NCI-H2171 (cell line): ENCODE measurements around the gene NENF.

ENCODE experiments used
- DNase-seq: peaks from one replicate; lab custom pipeline; 2025; lab: John Stamatoyannopoulos, UW

Gene NENF

GRCh38 chr1:212431644-212432043 is 1.1 kb upstream of the NENF start:
- no peak for DNase-seq

GRCh38 chr1:212432272-212432660 is 454 bp upstream of the NENF start:
- no peak for DNase-seq

DNA sequence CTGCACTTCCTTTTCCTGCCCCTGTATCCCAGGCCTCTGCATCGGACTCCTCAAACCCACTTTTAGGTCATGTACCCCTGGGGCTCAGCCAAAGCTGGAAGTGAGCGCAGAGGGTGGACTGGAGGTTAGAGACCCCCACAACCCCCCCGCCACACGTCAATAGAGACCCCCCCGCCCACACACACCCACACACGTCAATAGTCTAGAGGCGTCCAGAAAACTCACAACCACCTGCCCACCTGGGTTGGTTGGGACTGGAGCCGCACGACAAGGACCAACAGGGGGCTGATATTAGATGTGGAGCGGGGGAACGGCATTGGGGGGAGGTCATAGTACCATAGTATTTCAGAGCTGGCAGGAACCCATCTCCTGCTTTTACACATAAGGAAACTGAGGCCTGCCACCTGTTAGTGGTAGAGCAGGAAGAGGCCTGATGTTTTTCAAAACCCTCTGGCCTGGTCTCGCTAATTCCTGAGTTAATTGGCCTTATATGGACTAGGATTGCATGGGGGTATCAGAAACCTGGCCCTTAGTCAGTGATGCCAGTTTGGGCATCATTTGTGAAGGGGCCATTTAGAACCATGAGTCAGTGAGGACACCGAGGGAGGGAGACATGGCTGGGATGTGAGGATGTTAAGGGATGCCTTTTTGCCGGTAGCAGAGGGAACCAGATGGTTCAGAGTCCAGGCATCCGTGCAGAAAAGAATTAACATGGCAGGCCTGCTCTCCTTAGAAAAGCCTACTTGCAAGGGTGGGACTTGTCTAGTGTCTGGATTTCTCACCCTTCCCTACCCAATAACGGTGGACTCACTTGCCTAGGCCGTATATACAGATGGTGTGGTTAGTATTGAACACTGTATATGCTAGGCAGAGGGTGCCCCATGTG is 1.1 kb downstream of the NENF start:
- peak; percentile 11 for DNase-seq

DNA sequence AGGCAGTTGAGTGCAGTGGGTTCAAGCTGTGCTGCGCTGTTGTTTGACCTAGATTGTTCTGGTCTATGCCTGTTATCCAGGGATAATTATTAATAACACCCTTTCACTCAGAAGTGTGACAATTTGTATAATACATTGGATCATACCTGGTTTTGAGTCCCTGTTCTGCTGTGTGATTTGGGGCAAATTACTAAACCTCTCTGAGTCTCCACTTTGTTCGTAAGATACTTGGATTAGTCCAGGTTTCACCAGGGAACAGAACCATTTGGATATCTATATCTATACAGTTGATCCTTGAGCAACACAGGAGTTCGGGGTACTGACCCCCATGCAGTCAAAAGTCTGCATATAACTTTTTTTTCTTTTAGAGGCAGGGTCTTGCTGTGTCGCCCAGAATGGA is 2.3 kb downstream of the NENF start:
- DNase-seq: no peak

DNA sequence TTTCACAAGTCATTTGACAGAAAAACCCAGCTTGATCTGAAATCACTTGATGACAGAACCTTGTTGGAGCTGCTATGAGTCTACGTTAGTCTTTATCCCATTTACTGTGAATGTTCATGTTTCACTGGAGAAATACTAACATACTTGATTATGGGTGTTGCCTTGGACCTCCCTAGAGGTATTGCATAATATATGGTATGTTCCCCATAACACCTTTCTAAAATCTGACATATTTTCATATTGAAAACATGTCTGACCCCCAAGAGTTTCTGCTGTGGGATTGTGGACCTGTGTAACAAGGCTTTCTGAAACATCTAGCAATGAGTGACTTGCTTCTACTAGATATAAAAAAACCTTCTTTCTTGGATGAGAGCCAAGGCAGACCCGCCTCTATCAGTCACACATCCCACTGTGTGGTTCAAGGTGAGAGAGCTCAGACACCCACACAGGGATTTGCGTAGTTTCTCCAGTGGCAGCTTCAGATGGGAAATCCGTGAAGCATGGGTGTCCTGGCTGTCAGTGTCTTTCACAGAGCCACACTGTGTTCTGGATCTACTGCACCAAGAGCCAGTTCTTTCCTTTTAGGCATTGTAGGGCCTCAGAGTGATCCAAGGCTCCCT is 4.6 kb downstream of the NENF start:
- DNase-seq: no peak

DNA sequence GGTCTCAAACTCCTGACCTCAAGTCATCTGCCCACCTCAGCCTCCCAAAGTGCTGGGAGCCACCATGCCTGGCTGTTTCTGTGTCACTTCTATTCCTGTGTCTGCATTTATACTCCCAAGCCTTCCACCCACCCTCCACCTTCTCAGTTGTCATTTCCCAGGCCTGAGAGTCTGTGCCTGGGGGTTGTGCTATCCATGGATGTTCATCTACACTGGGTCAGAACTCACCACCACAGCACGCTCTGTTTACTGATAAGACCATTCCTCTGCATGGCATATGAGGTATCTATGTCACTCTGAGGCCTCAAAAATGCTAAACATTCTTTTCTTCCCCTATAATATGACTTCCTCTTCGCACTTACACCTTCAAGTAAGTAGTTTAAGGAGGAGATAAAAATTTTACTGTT is 6.1 kb downstream of the NENF start:
- no peak for DNase-seq

DNA sequence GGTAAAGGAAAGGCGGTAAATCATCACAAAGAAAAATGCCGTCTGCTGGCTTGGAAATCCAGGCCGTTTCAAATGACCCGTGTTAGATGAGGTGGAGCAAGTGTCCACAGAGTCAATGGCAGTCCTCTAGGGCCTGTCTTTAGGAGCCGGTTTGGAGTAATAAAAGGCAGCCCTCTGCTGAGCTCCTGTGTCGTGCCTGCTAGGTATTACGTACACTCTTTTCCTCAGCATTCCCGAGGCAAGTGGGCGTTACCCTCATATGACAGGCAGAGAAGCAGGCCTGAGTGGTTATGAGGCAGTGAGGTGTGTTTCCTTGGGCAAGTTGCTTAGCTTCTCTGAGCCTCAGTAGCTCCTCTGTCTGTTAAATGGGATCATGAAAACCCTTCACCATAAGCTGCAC is 7.7 kb downstream of the NENF start:
- no peak for DNase-seq

DNA sequence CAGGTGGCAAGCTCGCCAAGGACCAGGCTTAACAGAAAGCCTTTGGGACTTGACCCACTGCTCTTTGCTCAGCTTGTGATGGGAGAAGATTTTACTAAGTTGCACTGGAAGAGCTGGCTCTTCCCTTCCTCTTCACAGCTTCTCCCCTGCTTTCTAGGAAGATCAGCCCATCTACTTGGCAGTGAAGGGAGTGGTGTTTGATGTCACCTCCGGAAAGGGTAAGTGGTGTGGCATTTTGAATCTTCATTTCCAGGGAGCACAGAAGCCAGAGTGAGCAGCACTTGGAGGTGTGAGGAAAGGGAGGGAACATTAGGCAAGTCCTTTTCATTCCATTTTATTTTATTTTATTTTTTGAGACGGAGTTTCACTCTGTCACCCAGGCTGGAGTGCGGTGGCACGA is 9.7 kb downstream of the NENF start:
- DNase-seq: no peak

GRCh38 chr1:212446333-212446732 is 13.6 kb downstream of the NENF start:
- DNase-seq: no peak

DNA sequence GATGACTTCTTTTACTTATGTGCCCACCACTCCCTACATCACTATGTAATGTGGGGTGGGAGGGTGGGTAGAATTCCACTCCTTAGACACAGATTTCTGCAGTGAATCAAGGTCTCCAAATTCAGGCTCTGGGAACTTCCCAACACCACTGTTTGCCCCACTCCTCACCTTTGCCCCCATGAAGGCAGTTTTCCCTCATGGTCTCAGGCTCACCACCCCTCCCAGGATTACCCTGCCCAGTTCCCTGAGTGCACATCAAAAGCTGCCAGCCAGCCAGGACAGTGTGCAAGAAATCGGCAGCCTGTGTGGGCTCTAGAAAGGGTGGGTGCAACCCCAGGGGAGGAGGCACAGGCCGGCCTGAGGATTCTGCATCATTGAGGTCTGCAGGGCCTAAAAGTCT is 14.8 kb downstream of the NENF start:
- no peak for DNase-seq

DNA sequence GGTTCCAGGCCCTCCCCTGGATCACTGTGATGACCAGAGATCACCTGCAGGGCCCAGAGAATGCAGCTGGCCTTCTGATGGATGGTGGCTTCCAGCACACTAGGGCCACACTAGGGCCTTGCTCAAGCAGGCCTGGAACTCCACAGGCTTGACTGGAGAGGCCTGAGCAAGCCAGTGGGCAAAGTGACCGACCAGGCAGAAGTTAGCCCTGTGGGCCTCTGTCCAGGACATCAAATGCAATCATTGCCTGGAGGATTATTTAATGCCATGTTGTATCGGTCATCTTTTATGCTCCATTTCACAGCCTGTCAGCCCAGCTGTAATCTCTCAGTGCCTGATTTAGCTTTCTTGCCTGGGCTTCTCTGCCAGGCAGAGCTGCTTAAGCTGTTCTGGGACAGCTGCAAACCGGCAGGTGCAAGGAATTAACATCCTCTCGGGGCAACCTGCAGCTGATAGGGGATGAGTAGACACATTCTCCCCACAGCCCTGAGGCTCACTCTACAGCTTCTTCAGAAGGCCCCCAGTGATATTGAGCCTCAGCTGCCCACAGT is 17.7 kb downstream of the NENF start:
- no peak for DNase-seq

GRCh38 chr1:212451416-212452322 is 18.9 kb downstream of the NENF start:
- DNase-seq: no peak

GRCh38 chr1:212452323-212453155 is 19.8 kb downstream of the NENF start:
- DNase-seq: no peak

GRCh38 chr1:212453156-212453857 is 20.6 kb downstream of the NENF start:
- no peak for DNase-seq

GRCh38 chr1:212454741-212455140 is 22.0 kb downstream of the NENF start:
- no peak for DNase-seq

DNA sequence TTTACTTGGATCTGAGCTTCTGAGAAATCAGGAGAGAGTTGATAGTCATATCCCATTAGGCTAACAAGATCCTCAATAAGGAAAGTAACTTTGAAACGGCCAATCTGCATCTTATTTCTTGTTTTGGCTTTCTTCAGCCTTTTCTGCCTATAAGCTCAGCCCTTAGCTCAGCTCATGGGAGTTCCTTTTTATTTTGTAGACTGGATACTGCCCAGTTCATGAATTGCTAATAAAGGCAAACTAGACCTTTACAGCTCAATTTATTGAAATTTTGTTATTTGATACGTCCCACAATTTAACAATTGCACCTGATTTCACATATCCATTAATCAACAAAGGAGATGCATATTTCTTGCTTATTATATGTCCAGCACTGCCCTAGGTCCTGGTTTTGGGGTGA is 22.7 kb downstream of the NENF start:
- no peak for DNase-seq

DNA sequence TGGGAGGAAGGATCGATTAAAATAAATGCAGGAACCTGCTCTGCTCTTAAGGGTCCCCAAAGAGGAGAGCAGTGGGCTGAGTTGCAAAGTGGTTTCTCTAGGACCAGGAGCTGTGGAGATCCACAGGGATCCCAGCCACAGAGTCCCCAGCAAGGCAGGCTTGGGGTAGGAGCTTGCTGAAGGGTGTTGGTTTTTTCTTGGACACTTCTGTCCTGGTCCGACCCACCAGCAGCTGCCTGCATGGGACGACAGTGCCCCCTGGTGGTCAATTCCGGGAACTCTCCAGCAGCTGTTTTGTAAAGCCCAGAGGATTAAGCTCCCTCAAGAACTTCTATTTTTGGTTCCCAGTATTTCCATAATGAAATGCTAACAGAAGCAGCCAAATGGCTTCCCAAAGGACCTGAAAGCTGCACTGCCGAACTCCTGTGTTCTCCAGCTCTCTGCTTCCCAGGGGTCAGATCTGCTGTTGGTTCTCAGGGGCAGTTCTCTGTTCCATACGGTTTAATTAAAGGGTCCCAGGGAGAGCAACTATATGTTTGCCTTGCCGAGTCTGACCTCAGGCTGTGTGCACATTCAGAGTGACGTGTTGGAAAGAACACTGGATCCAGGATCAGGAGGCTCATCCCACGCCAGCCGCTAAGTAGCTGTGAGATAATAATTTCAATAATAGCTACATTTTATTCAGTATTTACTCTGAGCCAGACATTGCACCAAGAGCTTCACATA is 23.2 kb downstream of the NENF start:
- DNase-seq: peak; percentile 38

GRCh38 chr1:212457740-212458338 is 25.1 kb downstream of the NENF start:
- peak; percentile 37 for DNase-seq

DNA sequence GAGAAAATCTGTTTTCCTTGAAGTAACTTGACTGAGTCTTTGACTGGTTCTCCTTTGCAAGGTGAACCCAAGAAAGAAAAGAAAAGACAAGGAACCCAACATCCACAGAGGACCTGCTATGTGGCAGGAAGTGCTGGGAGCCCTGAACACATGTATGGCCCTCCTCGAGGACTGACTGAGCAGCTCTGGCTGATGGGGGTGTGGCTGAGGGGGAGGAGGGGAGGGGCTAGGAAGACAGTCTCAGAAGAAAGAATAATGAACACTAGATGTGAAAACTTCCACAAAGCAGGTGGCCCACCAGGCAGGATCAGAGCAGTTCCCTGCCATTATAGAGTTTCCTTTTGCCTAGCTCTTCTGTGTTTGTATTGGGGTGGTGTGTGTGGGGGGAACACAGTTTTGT is 26.1 kb downstream of the NENF start:
- DNase-seq: no peak

- no peak for DNase-seq
Observed at GRCh38 chr1:212459656-212460055, 26.9 kb downstream of the NENF start.
